T-helper 9 cell (primary cell): ENCODE data around the gene TNFSF11.

Source experiments
- DNase-seq: peaks from one replicate; pipeline ENCODE4 v3.0.0-alpha.2; 2020

TNFSF11 gene

DNA sequence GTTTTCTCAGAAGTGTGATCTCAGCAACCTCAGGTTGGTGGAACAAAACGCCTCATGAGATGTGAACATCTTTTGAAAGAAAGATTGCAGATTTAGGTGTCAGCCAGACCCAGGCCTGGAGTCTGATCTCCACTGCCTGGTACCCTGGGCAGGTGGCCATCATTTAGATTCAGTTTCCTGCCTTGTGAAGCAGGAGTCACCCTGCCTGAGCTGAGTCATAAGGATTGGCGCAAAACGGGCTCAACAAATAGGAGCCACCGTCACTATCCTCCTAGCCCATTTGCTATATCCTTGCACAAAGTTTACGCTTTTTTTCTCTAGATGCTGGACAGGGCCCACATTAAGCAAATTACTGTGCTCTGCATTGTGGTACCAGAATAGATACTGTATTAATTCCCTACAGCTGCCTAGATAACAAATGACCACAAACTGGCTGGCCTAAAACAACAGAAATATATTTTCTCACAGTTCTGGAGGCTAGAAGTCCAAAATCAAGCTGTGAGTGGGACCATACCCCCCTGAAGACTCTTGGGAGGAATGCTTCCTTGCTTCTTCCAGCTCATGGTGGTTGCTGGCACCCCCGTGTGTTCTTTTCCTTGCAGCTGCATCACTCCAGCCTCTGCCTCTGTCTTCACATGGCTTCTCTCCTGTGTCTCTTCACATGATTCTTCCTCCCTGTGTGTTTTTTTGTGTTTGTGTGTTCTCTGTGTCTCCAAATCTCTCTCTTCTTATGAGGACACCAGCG is 38.2 kb downstream of the TNFSF11 start:
- DNase-seq: no peak

DNA sequence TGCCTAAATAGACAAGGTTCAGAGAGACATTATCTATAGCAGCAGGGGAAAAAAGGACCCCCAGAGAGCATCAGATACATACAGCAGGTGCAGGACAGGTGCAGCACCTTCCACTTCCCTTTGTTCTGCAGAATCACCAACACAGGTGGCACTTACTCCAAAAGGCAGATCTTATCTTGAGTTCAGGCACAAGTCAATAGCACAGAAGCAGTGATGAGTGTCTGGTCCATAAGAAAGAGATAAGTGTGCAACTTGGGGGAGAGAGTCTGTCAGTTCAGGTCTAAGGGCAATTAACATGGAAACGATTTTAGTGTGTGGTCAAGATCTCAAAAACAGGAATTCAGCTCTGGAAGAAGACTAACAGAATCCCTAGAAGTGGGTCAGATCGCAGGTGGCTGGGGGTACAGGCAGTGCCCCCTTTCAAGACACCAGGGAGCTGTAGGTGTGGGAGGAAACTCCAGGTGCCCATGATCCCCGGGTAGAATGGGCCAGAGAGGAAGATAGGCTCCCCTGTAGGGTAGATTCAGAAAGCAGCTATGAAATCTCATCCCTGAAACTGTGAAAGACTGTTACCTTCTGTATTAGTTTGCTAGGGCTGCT is 40.6 kb downstream of the TNFSF11 start:
- DNase-seq: no peak

DNA sequence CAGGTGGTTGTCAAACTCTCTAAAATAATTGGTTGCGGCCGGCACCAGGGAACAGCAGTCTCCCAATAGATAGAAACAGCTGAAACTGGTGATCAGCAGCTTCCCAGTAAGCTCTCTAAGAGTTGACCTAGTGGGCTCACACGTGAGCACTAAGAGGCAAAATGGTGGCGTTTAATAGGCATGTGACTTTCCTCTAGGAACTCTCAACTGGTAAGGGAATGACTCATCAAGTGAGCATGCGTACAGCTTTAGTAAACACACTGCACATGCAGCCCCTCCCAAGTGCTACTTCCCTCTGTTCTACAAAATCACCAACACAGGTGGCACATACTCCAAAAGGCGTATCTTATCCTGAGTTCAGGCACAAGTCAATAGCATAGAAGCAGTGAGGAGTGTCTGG is 41.7 kb downstream of the TNFSF11 start:
- no peak for DNase-seq

DNA sequence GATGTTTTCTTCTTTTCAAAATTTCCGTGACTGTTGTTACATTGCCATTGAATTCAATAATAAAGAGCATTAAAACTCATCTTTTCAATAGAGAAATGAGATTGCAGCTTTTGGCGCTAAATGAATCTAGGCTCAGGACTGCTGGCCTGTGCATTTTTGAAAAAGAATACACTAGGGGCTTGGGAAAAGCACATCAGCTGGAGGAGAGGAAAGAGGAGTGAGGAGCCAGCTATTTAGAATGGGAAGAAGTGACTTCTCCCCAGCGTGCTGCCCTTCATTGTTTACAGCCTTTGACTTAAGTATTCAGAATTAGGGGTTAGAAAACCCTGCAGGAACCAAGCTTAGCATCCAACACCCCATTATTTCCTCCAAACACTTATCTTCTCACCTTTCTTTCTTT is 43.3 kb downstream of the TNFSF11 start:
- DNase-seq: no peak

DNA sequence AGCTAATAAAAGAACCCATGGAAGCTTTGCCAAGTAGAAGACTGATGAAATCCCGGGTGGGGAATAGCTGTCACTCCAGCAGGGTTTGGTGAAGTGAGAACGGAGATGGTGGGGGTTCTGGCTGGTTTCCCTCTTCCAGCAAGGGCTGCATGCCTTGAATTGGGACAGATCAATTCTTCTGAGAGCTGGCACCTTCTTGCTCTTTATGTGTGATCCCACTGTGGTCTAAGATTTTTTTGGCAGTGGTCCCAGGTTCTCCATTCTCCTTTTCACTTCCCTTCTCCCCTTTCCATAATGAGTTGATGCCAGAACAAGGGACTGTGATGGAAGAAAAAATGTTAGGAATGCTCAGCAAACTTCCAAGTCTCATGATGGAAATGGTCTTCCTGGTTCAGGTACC is 50.0 kb downstream of the TNFSF11 start:
- no peak for DNase-seq

DNA sequence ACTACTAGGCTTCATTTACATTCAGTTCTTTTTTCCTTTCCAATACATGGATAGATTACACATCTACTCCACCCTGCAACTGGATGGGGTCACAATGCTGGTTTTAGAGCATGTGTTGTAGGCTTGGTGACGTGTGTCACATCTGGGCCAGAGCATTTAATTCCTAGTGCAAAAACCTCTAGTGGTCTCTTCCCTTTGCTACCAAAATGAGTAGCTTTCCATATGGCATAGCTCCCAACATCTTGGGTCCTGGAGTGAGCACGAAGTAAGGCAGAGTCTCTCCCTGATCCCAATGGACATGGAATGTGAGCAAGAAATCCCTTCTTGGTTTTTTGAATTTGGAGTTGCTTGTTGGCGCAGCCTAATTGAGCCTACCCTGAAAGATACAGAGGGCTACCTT is 51.7 kb downstream of the TNFSF11 start:
- DNase-seq: no peak

DNA sequence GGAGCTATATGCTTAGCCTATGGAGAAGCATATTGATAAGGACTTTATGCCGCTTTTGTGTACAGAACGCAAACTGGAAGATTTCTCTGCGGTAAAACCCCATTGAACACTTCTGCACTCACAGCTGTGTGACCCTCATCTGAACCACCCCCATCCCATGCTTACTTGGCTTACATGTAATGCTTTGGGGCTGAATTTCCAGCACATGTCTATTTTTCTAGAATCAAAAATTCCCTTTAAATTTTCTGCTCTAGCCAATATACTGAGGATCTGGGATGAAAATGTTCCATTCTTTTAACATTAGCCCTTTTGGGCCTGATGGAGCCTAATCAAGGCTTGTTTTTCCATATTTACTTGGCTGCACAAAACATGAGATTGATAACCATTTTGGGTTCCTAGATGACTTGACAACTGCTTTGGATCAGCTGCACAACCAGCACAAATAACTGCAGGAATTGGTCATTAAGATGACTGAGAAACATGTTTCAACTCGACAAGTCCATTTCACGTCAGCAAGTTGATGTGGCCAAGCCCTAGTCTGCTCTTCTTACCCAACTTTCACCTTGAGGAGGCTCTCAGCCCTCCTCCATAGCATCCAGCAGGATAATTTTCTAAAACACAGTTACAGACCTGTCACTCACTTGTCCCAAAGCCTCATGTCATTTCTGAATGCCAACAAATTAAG is 52.4 kb downstream of the TNFSF11 start:
- no peak for DNase-seq

DNA sequence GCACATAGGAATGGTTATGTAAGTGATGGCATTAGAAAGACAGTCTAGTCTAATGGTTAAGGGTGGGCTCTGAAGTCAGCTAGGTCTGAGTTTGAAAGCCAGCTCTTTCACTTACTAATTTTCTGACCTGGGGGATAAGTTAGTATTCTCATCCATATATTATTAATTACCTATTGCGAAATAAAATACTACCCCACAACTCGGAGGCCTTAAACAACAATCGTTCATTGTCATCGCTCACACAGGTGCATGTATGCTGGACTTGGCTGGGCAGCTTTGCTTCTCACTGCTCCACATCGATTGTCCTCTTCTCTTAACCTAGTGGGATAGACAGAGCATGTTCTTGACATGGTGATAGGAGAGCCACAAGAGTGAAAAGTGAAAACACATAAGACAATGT is 54.7 kb downstream of the TNFSF11 start:
- DNase-seq: no peak

DNA sequence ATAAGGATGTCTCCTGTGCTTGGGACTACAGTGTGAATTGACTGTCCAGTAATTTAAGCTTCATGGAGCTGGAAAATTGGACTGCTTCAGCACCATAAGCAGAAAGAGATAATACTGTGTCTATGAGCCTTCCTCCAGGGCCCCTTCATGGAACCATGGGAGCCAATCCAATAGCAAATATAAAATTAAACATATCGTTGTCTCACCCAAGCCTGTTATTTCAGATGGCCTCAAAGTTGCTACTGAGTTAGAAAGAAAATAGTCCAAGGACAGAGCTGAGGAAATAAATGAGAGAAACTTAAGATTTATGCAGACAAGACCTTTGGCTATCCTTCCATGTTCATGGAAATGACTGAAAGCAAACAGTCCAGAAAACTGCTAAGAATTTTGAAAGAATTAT is 57.2 kb downstream of the TNFSF11 start:
- DNase-seq: no peak

DNA sequence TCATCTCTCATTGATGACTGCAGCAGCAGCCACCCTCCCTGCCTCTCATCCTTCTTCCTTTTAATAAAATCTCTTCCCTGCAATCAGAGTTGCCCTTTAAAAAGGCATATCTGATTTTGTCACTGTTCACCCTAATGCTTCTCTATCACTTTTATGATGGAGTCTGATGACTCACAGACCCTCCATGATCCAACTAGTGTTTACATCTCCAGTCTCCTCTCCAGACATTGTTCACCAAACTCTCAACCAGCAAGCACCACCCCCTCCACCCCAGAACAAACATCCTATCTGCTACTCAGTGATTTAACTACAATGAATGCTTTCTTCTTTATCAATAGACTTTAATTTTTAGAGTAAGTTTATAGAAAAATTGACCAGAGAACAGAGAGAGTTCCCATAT is 59.5 kb downstream of the TNFSF11 start:
- DNase-seq: no peak

DNA sequence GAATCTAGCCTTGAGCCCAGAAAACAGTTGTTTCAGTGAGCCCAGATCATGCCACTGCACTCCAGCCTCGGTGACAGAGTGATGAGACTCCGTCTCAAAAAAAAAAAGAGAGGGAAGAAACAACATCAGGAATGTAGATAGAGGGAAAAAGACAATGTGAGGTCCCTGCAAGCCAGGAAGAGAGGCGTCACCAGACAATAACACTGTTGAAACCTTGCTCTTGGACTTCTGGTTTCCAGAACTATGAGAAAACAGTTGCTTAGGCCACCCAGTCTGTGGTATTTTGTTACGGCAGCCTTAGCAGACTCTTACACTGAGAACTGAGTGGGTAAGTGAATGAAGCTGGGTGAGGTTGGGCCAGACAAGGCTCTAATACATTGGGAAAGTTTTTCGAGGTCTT is 64.1 kb downstream of the TNFSF11 start:
- DNase-seq: no peak

DNA sequence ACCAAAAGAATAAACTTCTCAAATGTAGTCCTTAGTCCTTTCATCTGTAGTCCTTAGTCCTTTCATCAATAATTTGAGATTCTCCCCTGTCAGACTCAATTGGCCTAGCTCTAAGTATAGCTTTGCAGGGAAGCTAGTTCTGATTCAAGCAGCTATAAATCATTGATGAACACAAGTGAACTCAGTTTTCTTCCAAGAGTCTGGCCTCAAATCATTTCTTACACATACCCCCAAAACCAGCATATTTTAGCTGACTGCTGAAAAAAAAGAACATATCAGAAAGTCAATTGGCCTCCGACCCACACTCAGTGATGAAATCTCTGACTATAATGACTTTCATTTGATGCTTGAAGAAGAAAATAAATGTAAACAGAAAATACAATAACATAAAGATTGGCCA is 64.9 kb downstream of the TNFSF11 start:
- DNase-seq: no peak

DNA sequence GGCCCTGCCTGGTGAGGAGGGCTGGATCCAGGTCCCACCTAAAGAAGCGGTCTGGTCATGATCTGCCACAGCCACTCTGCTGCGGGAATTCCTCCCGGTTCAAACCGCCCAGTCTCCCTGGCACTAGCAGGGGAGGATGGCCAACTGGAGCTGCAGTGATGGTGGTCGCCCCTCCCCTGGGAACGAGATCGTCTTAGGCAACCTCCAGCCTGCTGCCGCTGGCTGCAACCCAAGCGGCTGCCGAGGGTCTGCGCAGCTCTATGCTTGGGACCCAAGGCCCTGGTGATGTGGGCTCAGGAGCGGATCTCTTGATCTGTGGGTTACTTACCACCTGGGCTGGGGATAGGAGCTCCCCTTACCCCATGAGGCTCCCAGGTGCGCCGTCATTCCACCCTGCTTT is 69.1 kb downstream of the TNFSF11 start:
- no peak for DNase-seq

DNA sequence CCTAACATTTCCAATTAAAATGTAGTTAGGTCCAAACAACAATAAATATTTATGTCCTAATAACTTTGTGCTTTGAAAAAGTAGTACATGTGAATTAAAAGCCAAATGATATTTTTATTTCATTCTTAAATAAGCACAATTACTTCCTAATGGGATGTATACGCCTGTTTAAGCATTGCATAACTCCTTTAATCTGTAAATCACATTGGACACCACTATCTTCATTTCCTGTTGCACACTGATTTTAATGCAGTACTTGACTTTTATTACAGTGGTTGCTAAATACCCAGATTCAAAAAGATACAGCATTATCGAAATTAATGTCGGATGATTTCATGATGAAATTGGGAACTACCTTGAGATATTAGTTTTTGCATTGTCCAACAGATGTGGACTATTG is 70.9 kb downstream of the TNFSF11 start:
- no peak for DNase-seq

DNA sequence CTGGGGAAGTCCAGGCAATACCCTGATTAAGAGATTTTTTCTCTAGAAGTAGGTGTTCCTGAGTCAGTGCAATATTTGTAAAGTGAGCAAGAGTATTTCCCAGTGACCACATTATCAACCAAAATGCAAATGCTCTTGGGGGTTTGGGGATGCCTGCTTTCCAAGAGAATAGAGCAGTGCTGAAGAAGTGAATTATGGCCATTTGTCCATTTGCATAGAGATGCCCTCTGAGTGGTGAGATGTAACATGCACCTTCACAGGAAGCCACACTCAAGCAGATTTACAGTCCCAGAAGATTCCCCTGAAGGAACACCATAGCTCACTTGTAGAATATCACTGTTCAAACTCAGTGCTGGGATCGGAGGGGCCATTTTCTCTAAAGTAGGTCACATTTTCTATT is 71.8 kb downstream of the TNFSF11 start:
- DNase-seq: no peak

DNA sequence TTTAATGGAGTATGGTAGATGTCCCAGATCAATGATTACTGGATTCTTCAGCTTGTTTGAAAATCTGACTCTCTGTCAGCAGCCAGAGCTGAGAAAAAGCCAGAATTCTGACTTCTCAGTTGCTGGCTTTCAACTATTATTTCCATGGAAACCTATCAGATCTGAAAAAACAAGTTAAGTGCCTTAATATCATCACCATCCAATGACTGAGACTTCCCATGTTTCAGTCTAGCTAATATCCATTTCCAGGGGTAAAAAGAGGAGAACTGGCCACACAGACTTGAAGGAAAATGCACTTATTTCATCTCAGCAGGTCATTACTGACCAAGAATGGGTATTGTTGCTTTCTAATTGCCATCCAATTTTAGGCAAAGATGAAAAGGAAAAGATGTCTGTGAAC is 75.2 kb downstream of the TNFSF11 start:
- DNase-seq: no peak

DNA sequence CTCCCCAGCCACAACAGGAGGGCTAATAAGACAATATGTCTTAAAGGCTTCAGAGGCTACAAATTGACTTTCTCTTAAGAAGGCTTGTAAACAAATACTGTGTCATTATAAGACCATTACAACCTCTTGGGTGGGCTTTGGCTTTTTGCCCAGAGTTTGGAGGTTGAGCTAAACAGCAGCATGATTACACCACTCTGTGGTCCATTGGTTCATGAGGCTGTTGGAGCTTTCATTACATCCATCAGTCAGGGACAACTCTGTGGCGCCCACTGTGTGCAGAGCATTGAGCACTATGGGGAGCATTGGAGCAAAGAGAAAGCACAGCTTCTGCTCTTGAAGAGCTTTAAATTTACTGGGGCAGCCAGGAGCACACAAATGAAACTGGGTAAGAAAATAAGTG is 75.9 kb downstream of the TNFSF11 start:
- DNase-seq: no peak

DNA sequence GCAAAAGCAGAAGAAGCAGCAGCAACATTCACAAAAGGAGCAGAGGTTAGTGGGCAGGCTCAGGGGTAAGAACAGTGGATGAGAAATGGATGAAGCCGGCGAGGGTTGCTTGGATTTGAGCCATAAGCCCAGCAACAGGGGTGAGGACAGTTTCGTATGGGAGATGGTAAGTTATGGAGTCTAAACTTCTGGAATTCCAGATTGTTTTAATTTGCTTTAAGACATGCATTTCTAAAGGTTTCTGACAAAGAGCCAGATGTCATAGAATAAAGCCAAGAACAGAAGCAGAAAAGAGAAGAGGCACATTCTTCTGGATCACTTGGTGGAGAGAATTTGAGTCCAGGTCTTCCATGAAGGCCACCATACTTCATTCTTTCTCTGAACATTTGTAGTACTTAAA is 76.6 kb downstream of the TNFSF11 start:
- no peak for DNase-seq

DNA sequence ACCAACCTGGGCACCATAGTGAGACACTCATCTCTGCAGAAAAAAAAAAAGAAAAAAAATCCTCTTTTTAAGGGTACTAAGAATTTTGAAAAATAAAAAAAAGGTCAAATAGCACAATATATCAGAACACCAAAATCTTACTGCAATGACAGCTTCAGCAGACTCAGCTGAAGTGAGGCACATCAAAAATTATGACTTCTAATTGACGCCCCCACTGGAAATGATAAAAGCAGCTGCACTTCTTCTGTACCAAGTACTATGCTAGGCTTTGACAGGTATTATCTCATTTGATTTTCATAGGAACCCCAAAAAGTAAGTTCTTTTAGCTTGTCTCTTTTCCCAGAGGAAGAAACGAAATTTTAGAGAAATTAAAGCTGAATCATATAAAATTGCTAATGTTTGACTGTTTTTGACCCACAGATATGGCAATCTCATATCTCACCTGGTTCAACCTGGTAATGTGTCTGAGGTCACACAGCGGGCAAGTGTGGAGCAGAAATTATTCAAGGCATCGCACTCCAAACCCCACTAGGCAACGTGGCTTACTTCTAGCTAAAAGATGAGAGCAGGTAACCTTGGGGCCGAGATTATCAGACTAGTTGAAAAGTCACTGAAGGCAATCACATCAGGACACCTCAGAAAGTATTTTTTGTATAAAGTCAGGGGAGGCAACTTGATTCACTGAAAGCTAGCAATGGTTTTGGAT is 78.1 kb downstream of the TNFSF11 start:
- DNase-seq: no peak

DNA sequence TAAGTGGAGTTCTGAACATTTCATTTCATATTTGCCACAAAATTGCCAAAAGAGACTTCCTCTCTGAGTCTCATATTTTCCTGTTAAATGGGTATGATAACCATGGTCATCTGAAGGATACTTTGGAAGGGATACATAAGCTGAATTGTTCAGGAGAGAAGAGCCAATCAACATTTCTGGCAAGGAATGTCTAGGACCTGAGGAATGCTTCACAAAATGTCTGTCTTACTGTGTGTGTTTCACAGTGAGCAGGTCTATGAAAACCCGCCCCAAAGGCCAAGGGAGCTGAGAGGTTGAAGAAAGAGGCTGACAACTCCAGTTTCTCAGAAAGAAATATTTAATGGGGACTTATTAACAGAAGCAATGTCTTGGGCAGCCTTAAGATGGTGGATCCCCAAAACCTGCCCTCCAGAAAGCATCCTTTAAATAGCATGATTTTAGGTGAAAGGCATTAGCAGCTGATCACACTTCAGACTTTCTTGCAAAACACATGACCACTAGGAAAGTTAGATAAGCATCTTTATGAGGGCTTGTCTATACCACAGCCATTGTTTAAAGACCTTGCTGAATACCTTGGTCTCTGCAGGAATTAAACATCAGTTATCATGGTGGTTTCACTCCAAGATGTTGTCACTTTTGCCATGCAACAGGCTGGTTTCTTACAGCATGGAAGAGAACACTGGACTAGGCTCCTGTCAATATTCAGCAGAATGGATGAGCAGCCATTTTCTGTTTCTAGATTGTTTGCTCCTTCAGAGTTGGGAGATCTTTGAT is 78.9 kb downstream of the TNFSF11 start:
- no peak for DNase-seq

DNA sequence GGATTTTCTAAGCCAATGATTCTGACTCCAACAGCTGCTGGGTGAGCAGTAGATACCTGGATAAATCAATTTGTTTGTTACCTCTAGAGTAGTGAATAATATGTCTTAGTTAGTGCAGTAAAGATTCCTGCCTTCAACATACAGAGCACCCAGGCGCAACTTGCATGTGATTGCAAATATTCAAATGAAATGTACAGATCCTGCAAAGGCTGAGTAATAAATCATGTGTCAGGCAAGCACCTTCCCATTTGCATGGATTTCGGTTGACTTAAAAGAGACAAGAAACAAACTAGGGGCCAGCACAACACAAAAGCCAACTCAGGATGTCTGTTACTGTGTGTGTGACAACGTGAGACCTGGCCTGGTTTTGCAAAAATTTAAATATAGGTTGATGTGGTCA is 79.7 kb downstream of the TNFSF11 start:
- DNase-seq: no peak

DNA sequence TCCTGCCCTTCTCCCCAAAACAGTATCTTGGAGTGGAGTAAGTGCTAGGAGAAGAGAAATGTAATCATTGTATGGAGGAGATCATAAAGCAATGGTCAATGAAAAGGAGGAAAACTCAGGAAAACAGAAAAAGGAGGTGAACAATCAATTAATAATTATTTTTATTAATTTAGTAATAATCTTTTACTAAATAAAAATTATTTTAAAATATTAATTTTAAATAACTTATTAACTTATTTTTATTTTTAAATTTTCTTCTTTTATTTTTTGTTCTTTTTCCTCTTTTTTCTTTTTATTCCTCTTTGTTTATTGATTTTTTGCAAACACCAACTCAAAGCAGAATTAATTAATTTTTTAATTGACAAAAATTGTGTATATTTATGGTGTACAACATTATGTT is 80.3 kb downstream of the TNFSF11 start:
- no peak for DNase-seq

DNA sequence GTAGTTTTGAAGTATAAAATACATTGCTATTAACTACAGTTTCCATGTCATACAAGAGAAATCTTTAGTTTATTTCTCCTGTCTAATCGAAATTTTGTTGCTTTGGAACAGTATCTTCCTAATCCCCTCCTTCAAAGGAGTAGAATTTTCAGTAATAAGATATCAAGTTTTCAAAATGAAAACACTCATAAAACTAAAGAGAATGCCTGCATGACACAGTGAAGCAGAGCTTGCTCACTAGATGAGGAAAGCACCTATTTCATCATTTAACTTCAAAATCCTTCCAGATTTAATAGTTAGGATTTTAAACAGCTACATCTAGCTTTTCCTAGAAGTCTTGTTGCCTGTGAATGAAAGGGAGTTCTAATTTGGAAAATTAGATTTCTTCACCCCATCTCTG is 80.8 kb downstream of the TNFSF11 start:
- DNase-seq: no peak
